OCI-LY7 (cell line): Measurements from ENCODE around the gene TNFSF13. TPM values are rescaled to one million over a fixed set of nuclear protein-coding genes. Genes with fewer than 3 reads are reported as not detected.

Experiments
- BruUV-seq: library from RNA; stranded (reverse); fragments of 400-500 nt; replicated peaks from 2 replicates; lab custom pipeline; 2021; lab: Mats Ljungman, UMichigan
- CTCF ChIA-PET: fragments of 300-600 bp; sonication (Branson Sonifier 250); formaldehyde crosslinking; loops from one replicate; lab custom pipeline; 2022; ENCODE audit warnings: antibody characterized with exemption; ENCODE audit not compliant: unreplicated experiment; lab: Charles Lee
- POLR2A ChIA-PET: fragments of 300-600 bp; sonication (Branson Sonifier 250); formaldehyde crosslinking; loops from one replicate; lab custom pipeline; 2022; ENCODE audit warnings: antibody characterized with exemption; lab: Charles Lee
- DNase-seq: peaks from one replicate; pipeline ENCODE4 v3.0.0-alpha.2; 2015; ENCODE audit warnings: low spot score
- H2AFZ ChIP-seq: fragments of 200-600 bp; sonication (generic), shearing (Covaris generic); 2 replicates; pipeline ENCODE4 v1.6.1; 2014; ENCODE audit warnings: mild to moderate bottlenecking, antibody characterized with exemption, low read length, moderate library complexity
- H3K27ac ChIP-seq: fragments of 200-600 bp; sonication (generic); 2 replicates; pipeline ENCODE4 v1.5.1; 2014; ENCODE audit warnings: mixed run types, low read depth, mild to moderate bottlenecking, moderate library complexity, low read length, inconsistent platforms; ENCODE audit not compliant: poor library complexity, severe bottlenecking
- H3K36me3 ChIP-seq: fragments of 200-600 bp; sonication (generic); 2 replicates; pipeline ENCODE4 v1.6.1; 2014; ENCODE audit warnings: mild to moderate bottlenecking, antibody characterized with exemption, low read length, moderate library complexity, mixed read lengths; ENCODE audit not compliant: insufficient read depth
- H3K4me1 ChIP-seq: fragments of 200-600 bp; sonication (generic); 2 replicates; pipeline ENCODE4 v1.5.1; 2014; ENCODE audit warnings: mild to moderate bottlenecking, low read length; ENCODE audit not compliant: insufficient read depth, poor library complexity, severe bottlenecking
- H3K4me2 ChIP-seq: fragments of 200-600 bp; sonication (generic); 2 replicates; pipeline ENCODE4 v1.6.1; 2014; ENCODE audit warnings: mild to moderate bottlenecking, low read length
- H3K4me3 ChIP-seq: fragments of 200-600 bp; sonication (generic); 2 replicates; pipeline ENCODE4 v1.5.1; 2014; ENCODE audit warnings: mild to moderate bottlenecking, low read depth, low read length; ENCODE audit not compliant: poor library complexity, severe bottlenecking
- H3K79me2 ChIP-seq: fragments of 200-600 bp; sonication (generic); 2 replicates; pipeline ENCODE4 v1.6.1; 2016; ENCODE audit warnings: low read depth, mild to moderate bottlenecking, low read length, moderate library complexity, mixed read lengths; ENCODE audit not compliant: insufficient read depth
- H3K9me2 ChIP-seq: fragments of 200-600 bp; sonication (generic); 2 replicates; pipeline ENCODE4 v1.6.1; 2016; ENCODE audit warnings: mild to moderate bottlenecking, low read length, mixed read lengths; ENCODE audit not compliant: insufficient read depth
- H3K9me3 ChIP-seq: fragments of 200-600 bp; sonication (generic); 2 replicates; pipeline ENCODE4 v1.6.1; 2014; ENCODE audit warnings: mild to moderate bottlenecking, mixed run types, low read length, mixed read lengths
- H4K20me1 ChIP-seq: fragments of 200-600 bp; sonication (generic); 2 replicates; pipeline ENCODE4 v1.6.1; 2014; ENCODE audit warnings: mild to moderate bottlenecking, antibody characterized with exemption, low read length, moderate library complexity, mixed read lengths; ENCODE audit not compliant: insufficient read depth
- CTCF ChIP-seq: fragments of 200-600 bp; sonication (generic); conservative IDR thresholded peaks from 2 replicates; pipeline ENCODE4 v1.5.1; 2014; ENCODE audit warnings: mild to moderate bottlenecking, antibody characterized with exemption, low read length, moderate library complexity, mixed read lengths
- EZH2phosphoT487 ChIP-seq: fragments of 200-600 bp; sonication (generic); IDR thresholded peaks from 2 replicates; pipeline ENCODE4 v1.6.1; 2018; ENCODE audit warnings: low read depth, borderline replicate concordance, mild to moderate bottlenecking, mixed run types, antibody characterized with exemption, low read length, moderate library complexity, mixed read lengths
- intact Hi-C: fragments of 100-400 bp; cut with micrococcal nuclease; formaldehyde crosslinking; loops from one replicate; pipeline ENCODE4 v1.10.0; 2022; ENCODE audit not compliant: unreplicated experiment
- total RNA-seq, 2 experiments: library from RNA; depleted of rRNA in 1 of 2; stranded (reverse); fragments of >200 nt in 1 of 2; shearing (Covaris generic) in 1 of 2; gene quantifications; 2 replicates each; pipeline ENCODE4 v1.2.3, GENCODE V29; 2014 to 2022

The TNFSF13 gene
- total RNA-seq, 2 experiments from 2014 or later, result 0.98 to 6.0 TPM

GRCh38 chr17:7575481-7575883 lies 16.9 kb downstream of the TNFSF13 start:
- BruUV-seq, result no TSS peak
- H3K79me2 ChIP-seq, result peaks cover 46% of the 10 kb centered on the region
- intact Hi-C loops, result no loop called here

GRCh38 chr17:7575959-7576358 lies 17.4 kb downstream of the TNFSF13 start:
- Histone ChIP-seq H3K4me2 (peak overlapping the region; percentile 88), H3K27ac (no peak overlapping the region)

More at GRCh38 chr17:7575481-7575883, 16.9 kb downstream of the TNFSF13 start:
- H3K4me1 ChIP-seq, result peaks cover 68% of the 10 kb centered on the region
- DNase-seq, result no peak
- peak overlapping the region; percentile 99 for H3K4me3 ChIP-seq
- no peak overlapping the region for H2AFZ ChIP-seq
- H4K20me1 ChIP-seq, result peaks cover 33% of the 10 kb centered on the region
- H3K27ac ChIP-seq, result peak overlapping the region; percentile 94
- POLR2A ChIA-PET, result interaction anchor here (0.6 kb wide), 1 partner anchor 218 kb away, joined by 3 read pairs; no protein-coding TSS in a partner anchor
- H3K9me3 ChIP-seq, result no peaks in the 10 kb centered on the region
- H3K9me2 ChIP-seq, result no peaks in the 10 kb centered on the region
- H3K36me3 ChIP-seq, result peaks cover 90% of the 10 kb centered on the region
- TF ChIP-seq CTCF (no peak), EZH2phosphoT487 (no peak)
- CTCF ChIA-PET, result no interaction called here
- H3K4me2 ChIP-seq, result peak overlapping the region; percentile 88

More at GRCh38 chr17:7575959-7576358, 17.4 kb downstream of the TNFSF13 start:
- peaks cover 90% of the 10 kb centered on the region for H3K36me3 ChIP-seq
- intact Hi-C loops, result no loop called here
- peaks cover 33% of the 10 kb centered on the region for H4K20me1 ChIP-seq
- H2AFZ ChIP-seq, result no peak overlapping the region
- H3K9me3 ChIP-seq, result no peaks in the 10 kb centered on the region
- POLR2A ChIA-PET, result interaction anchor here (0.6 kb wide), 1 partner anchor 218 kb away, joined by 3 read pairs; no protein-coding TSS in a partner anchor
- H3K4me1 ChIP-seq, result peaks cover 64% of the 10 kb centered on the region
- no TSS peak for BruUV-seq
- no peaks in the 10 kb centered on the region for H3K9me2 ChIP-seq
- CTCF ChIA-PET, result no interaction called here
- peak overlapping the region; percentile 99 for H3K4me3 ChIP-seq
- peaks cover 46% of the 10 kb centered on the region for H3K79me2 ChIP-seq
- no peak for DNase-seq
- TF ChIP-seq EZH2phosphoT487, result no peak
- no peak for TF ChIP-seq CTCF
